Liver (tissue), 9 donors: ENCODE data around the gene LIMCH1. TPM values are rescaled to one million over a fixed set of nuclear protein-coding genes. Genes with fewer than 3 reads are reported as not detected.

Experiments
- DNase-seq: peaks from one replicate; pipeline ENCODE4 v3.0.0-alpha.2; 2017; ENCODE audit warnings: low spot score
- H3K27ac ChIP-seq, 2 donors: one replicate each; pipeline ENCODE4 v1.7.0; 2013; ENCODE audit warnings: inconsistent platforms in 2 of 2, low read length in 2 of 2, control low read depth in 1 of 2, low read depth in 1 of 2, mild to moderate bottlenecking in 1 of 2
- H3K27me3 ChIP-seq, 4 donors: one replicate each; pipeline versions ENCODE4 v1.6.1 to v1.7.0; 2013; ENCODE audit warnings: low read length in 3 of 4, inconsistent platforms in 1 of 4, mild to moderate bottlenecking in 1 of 4, moderate library complexity in 1 of 4; ENCODE audit not compliant: control insufficient read depth in 4 of 4, insufficient read depth in 4 of 4
- H3K36me3 ChIP-seq, 4 donors: one replicate each; pipeline versions ENCODE4 v1.6.1 to v1.7.0; 2013; ENCODE audit warnings: low read length in 3 of 4, mild to moderate bottlenecking in 3 of 4, low read depth in 1 of 4, moderate library complexity in 1 of 4; ENCODE audit not compliant: control insufficient read depth in 4 of 4, insufficient read depth in 3 of 4
- H3K4me1 ChIP-seq, 4 donors: one replicate each; pipeline versions ENCODE4 v1.6.1 to v1.7.0; 2013; ENCODE audit warnings: low read length in 3 of 4, mild to moderate bottlenecking in 3 of 4, moderate library complexity in 1 of 4; ENCODE audit not compliant: control insufficient read depth in 4 of 4, insufficient read depth in 4 of 4
- H3K4me3 ChIP-seq, 3 donors: one replicate each; pipeline versions ENCODE4 v1.6.1 to v1.7.0; 2013; ENCODE audit warnings: low read length in 3 of 3, control low read depth in 1 of 3, low read depth in 1 of 3, mild to moderate bottlenecking in 1 of 3
- H3K9ac ChIP-seq, 2 donors: one replicate each; pipeline ENCODE4 v1.7.0; 2013; ENCODE audit warnings: low read length in 2 of 2, mild to moderate bottlenecking in 2 of 2, moderate library complexity in 2 of 2, control low read depth in 1 of 2, low read depth in 1 of 2
- H3K9me3 ChIP-seq, 4 donors: one replicate each; pipeline versions ENCODE4 v1.6.1 to v1.7.0; 2013; ENCODE audit warnings: low read length in 3 of 4; ENCODE audit not compliant: control insufficient read depth in 4 of 4
- ATF3 ChIP-seq: IDR thresholded peaks from 2 replicates; pipeline ENCODE4 v1.6.1; 2016; ENCODE audit warnings: antibody characterized with exemption
- CTCF ChIP-seq: fragments of 150-350 bp; IDR thresholded peaks from 2 replicates; pipeline ENCODE4 v1.5.1; 2017; ENCODE audit warnings: improper control_type of control experiment, low read depth, low read length; ENCODE audit not compliant: missing input control
- EGR1 ChIP-seq, 2 donors: IDR thresholded peaks; 2 replicates each; pipeline ENCODE4 v1.6.1; 2016 to 2018; ENCODE audit warnings: antibody characterized with exemption in 2 of 2, low read depth in 2 of 2
- FOXA1 ChIP-seq: IDR thresholded peaks from 2 replicates; pipeline ENCODE4 v1.6.1; 2016; ENCODE audit warnings: antibody characterized with exemption
- FOXA2 ChIP-seq: IDR thresholded peaks from 2 replicates; pipeline ENCODE4 v1.6.1; 2016; ENCODE audit warnings: antibody characterized with exemption
- GABPA ChIP-seq, 2 donors: IDR thresholded peaks in 1 of 2; conservative IDR thresholded peaks in 1 of 2; 2 replicates each; pipeline ENCODE4 v1.6.1; 2016; ENCODE audit warnings: antibody characterized with exemption in 2 of 2, mild to moderate bottlenecking in 1 of 2, moderate library complexity in 1 of 2
- HNF4A ChIP-seq, 2 donors: conservative IDR thresholded peaks; 2 replicates each; pipeline ENCODE4 v1.6.1; 2016; ENCODE audit warnings: antibody characterized with exemption in 2 of 2, mild to moderate bottlenecking in 2 of 2
- HNF4G ChIP-seq: IDR thresholded peaks from 2 replicates; pipeline ENCODE4 v1.6.1; 2016; ENCODE audit warnings: antibody characterized with exemption
- JUND ChIP-seq, 2 donors: IDR thresholded peaks; 2 replicates each; pipeline ENCODE4 v1.6.1; 2016; ENCODE audit warnings: antibody characterized with exemption in 2 of 2
- MAX ChIP-seq: IDR thresholded peaks from 2 replicates; pipeline ENCODE4 v1.6.1; 2016; ENCODE audit warnings: antibody characterized with exemption
- NR2F2 ChIP-seq: IDR thresholded peaks from 2 replicates; pipeline ENCODE4 v1.6.1; 2016; ENCODE audit warnings: antibody characterized with exemption
- RAD21 ChIP-seq, 2 donors: IDR thresholded peaks; 2 replicates each; pipeline ENCODE4 v1.6.1; 2016; ENCODE audit warnings: antibody characterized with exemption in 2 of 2, mild to moderate bottlenecking in 2 of 2
- REST ChIP-seq: IDR thresholded peaks from 2 replicates; pipeline ENCODE4 v1.6.1; 2016; ENCODE audit warnings: antibody characterized with exemption, mild to moderate bottlenecking
- RXRA ChIP-seq, 2 donors: IDR thresholded peaks; 2 replicates each; pipeline ENCODE4 v1.6.1; 2017 to 2018; ENCODE audit warnings: antibody characterized with exemption in 2 of 2, mild to moderate bottlenecking in 1 of 2
- SP1 ChIP-seq: IDR thresholded peaks from 2 replicates; pipeline ENCODE4 v1.6.1; 2018; ENCODE audit warnings: antibody characterized with exemption, mild to moderate bottlenecking
- TAF1 ChIP-seq: conservative IDR thresholded peaks from 2 replicates; pipeline ENCODE4 v1.6.1; 2016; ENCODE audit warnings: antibody characterized with exemption, mild to moderate bottlenecking
- YY1 ChIP-seq: IDR thresholded peaks from 2 replicates; pipeline ENCODE4 v1.6.1; 2016; ENCODE audit warnings: antibody characterized with exemption, mild to moderate bottlenecking
- ZBTB33 ChIP-seq: IDR thresholded peaks from 2 replicates; pipeline ENCODE4 v1.6.1; 2016; ENCODE audit warnings: antibody characterized with exemption
- WGBS: extraction: QIAGEN DNeasy Blood & Tissue Kit; methylation state at CpG from one replicate; pipeline ENCODE4 v1.1.7; 2013; 5-methylcytosine and 5-hydroxymethylcytosine counted together
- polyA plus RNA-seq, 2 donors: library from polyadenylated mRNA; stranded (reverse) in 1 of 2; unstranded in 1 of 2; fragments of 200-250 nt in 1 of 2; fragments of >200 nt in 1 of 2; fragmentation: Nextera tagmentation in 1 of 2; extraction: Ambion mirVana in 1 of 2; gene quantifications; one replicate each; pipeline versions ENCODE4 v1.2.1 to v1.2.3, GENCODE V29; 2013 to 2015
- total RNA-seq, 2 donors: library from RNA; depleted of rRNA; stranded (reverse); fragments of >200 nt; gene quantifications; one replicate each; pipeline ENCODE4 v1.2.3, GENCODE V29; 2014
- donor health status: healthy.
- donor health status: healthy.
- donor health status: healthy.
- donor health status: healthy.
- donor health status: healthy.

The LIMCH1 gene
- total and polyA plus RNA-seq, 4 donors, result 2.0 to 30.6 (median 8.1) TPM

- WGBS, result 89% methylated on average over 3 of the region's 3 CpGs
- Histone ChIP-seq H3K9ac (no peak overlapping the region), H3K4me3 (no peak overlapping the region), H3K9me3 (no peaks in the 10 kb centered on the region), H3K4me1 (peaks cover 2 to 9% (median 5%) of the 10 kb centered on the region in 4 donors), H3K27ac (no peak overlapping the region), H3K36me3 (no peaks in the 10 kb centered on the region), H3K27me3 (no peaks in the 10 kb centered on the region)
- DNase-seq, result no peak
- TF ChIP-seq REST, result no peak
- no peak for TF ChIP-seq MAX
- no peak for TF ChIP-seq RXRA (IDR thresholded peaks at IDR 0.05)
- TF ChIP-seq HNF4A (conservative IDR thresholded peaks at IDR 0.05), result no peak
- no peak for TF ChIP-seq EGR1 (IDR thresholded peaks at IDR 0.05; ENCODE audit: low read depth in 2 of 2)
- no peak for TF ChIP-seq YY1
- TF ChIP-seq GABPA (IDR thresholded peaks at IDR 0.05 in 1 of 2, conservative IDR thresholded peaks at IDR 0.05 in 1 of 2), result no peak
- no peak for TF ChIP-seq FOXA2
- no peak for TF ChIP-seq SP1
- TF ChIP-seq TAF1, result no peak
- no peak for TF ChIP-seq FOXA1
- no peak for TF ChIP-seq RAD21 (IDR thresholded peaks at IDR 0.05)
- no peak for TF ChIP-seq ZBTB33
- no peak for TF ChIP-seq HNF4G
- TF ChIP-seq NR2F2, result no peak
- TF ChIP-seq ATF3, result no peak
- TF ChIP-seq CTCF, result no peak
- no peak for TF ChIP-seq JUND (IDR thresholded peaks at IDR 0.05)
Observed at GRCh38 chr4:41594432-41594831, 56.5 kb downstream of the LIMCH1 start.

- no peaks in the 10 kb centered on the region for H3K27me3 ChIP-seq
- peaks cover 2 to 9% (median 5%) of the 10 kb centered on the region in 4 donors for H3K4me1 ChIP-seq
- no peaks in the 10 kb centered on the region for H3K9me3 ChIP-seq
- H3K9ac ChIP-seq, result no peak overlapping the region
- no peaks in the 10 kb centered on the region for H3K36me3 ChIP-seq
- H3K4me3 ChIP-seq, result no peak overlapping the region
- no peak for TF ChIP-seq FOXA2
- no peak for DNase-seq
- no peak overlapping the region for H3K27ac ChIP-seq
Observed at GRCh38 chr4:41597494-41597893, 59.5 kb downstream of the LIMCH1 start.
